Measurements from ENCODE around the gene CRACR2A.

Gene CRACR2A

GRCh38 chr12:3672113-3672509 is 80.8 kb downstream of the CRACR2A start:
- Histone ChIP-seq H3K79me2 (ENCODE audit: control insufficient read depth, insufficient read depth, low read length, poor library complexity) (no peaks in the 10 kb centered on the region), H3K14ac (ENCODE audit: low read length) (no peak overlapping the region), H4K12ac (ENCODE audit: low read depth, low read length) (no peak overlapping the region), H3K4me2 (ENCODE audit: low read length) (no peak overlapping the region), H4K8ac (ENCODE audit: low read depth, low read length) (no peak overlapping the region), H3K4me3 (ENCODE audit: low read depth, low read length) (no peak overlapping the region), H2AK5ac (ENCODE audit: low read length) (no peak overlapping the region), H3K27me3 (ENCODE audit: insufficient read depth, low read length) (no peaks in the 10 kb centered on the region), H3K27ac (ENCODE audit: low read depth, low read length) (no peak overlapping the region), H3K9me3 (ENCODE audit: insufficient read depth, low read depth, low read length) (no peaks in the 10 kb centered on the region), H2BK5ac (ENCODE audit: low read depth, low read length, poor library complexity) (no peak overlapping the region), H2BK12ac (ENCODE audit: low read length) (no peak overlapping the region), H3K79me1 (ENCODE audit: low read length) (no peaks in the 10 kb centered on the region), H3K23ac (ENCODE audit: low read length) (no peak overlapping the region), H3K4me1 (ENCODE audit: control insufficient read depth in 1 of 2, insufficient read depth in 2 of 2, low read length in 2 of 2) (peaks cover 0 to 13% of the 10 kb centered on the region in 2 experiments), H4K91ac (ENCODE audit: low read depth, low read length) (no peak overlapping the region), H2AFZ (ENCODE audit: insufficient read depth, low read length, poor library complexity) (no peak overlapping the region), H3K4ac (ENCODE audit: low read depth, low read length) (no peak overlapping the region), H3K18ac (ENCODE audit: low read length) (no peak overlapping the region), H3K9ac (ENCODE audit: low read length) (no peak overlapping the region), H3K36me3 (ENCODE audit: control insufficient read depth in 1 of 2, insufficient read depth in 2 of 2, low read length in 2 of 2) (no peaks in the 10 kb centered on the region), H2BK120ac (ENCODE audit: insufficient read depth, low read length, poor library complexity) (no peak overlapping the region)
- no CpG with 5 or more reads among the region's 2 CpGs for WGBS (ENCODE audit: extremely low coverage, insufficient coverage, insufficient read length)
- DNase-seq: no peak

- WGBS (ENCODE audit: extremely low coverage, insufficient coverage, insufficient read length): no CpG with 5 or more reads among the region's 4 CpGs
- Histone ChIP-seq H3K27me3 (ENCODE audit: insufficient read depth, low read length) (no peaks in the 10 kb centered on the region), H3K79me2 (ENCODE audit: control insufficient read depth, insufficient read depth, low read length, poor library complexity) (no peaks in the 10 kb centered on the region), H2BK5ac (ENCODE audit: low read depth, low read length, poor library complexity) (no peak overlapping the region), H3K4me3 (ENCODE audit: low read depth, low read length) (no peak overlapping the region), H4K91ac (ENCODE audit: low read depth, low read length) (no peak overlapping the region), H3K14ac (ENCODE audit: low read length) (no peak overlapping the region), H4K8ac (ENCODE audit: low read depth, low read length) (no peak overlapping the region), H3K4ac (ENCODE audit: low read depth, low read length) (no peak overlapping the region), H3K79me1 (ENCODE audit: low read length) (no peaks in the 10 kb centered on the region), H2AFZ (ENCODE audit: insufficient read depth, low read length, poor library complexity) (no peak overlapping the region), H3K36me3 (ENCODE audit: control insufficient read depth in 1 of 2, insufficient read depth in 2 of 2, low read length in 2 of 2) (no peaks in the 10 kb centered on the region), H3K4me1 (ENCODE audit: control insufficient read depth in 1 of 2, insufficient read depth in 2 of 2, low read length in 2 of 2) (peaks cover 0 to 13% of the 10 kb centered on the region in 2 experiments), H3K9me3 (ENCODE audit: insufficient read depth, low read depth, low read length) (no peaks in the 10 kb centered on the region), H3K4me2 (ENCODE audit: low read length) (peak overlapping the region; percentile 13), H3K9ac (ENCODE audit: low read length) (no peak overlapping the region), H2BK12ac (ENCODE audit: low read length) (no peak overlapping the region), H4K12ac (ENCODE audit: low read depth, low read length) (no peak overlapping the region), H2AK5ac (ENCODE audit: low read length) (no peak overlapping the region), H3K27ac (ENCODE audit: low read depth, low read length) (no peak overlapping the region), H3K18ac (ENCODE audit: low read length) (no peak overlapping the region), H3K23ac (ENCODE audit: low read length) (no peak overlapping the region), H2BK120ac (ENCODE audit: insufficient read depth, low read length, poor library complexity) (no peak overlapping the region)
- DNase-seq: peak; percentile 59 to 74
Measured at GRCh38 chr12:3671330-3672112, 81.4 kb downstream of the CRACR2A start.

GRCh38 chr12:3670083-3670620 is 82.8 kb downstream of the CRACR2A start:
- Histone ChIP-seq H3K4me2 (ENCODE audit: low read length) (no peak overlapping the region), H2AFZ (ENCODE audit: insufficient read depth, low read length, poor library complexity) (no peak overlapping the region), H2BK5ac (ENCODE audit: low read depth, low read length, poor library complexity) (no peak overlapping the region), H3K79me1 (ENCODE audit: low read length) (no peaks in the 10 kb centered on the region), H3K23ac (ENCODE audit: low read length) (no peak overlapping the region), H3K27me3 (ENCODE audit: insufficient read depth, low read length) (no peaks in the 10 kb centered on the region), H4K12ac (ENCODE audit: low read depth, low read length) (no peak overlapping the region), H3K27ac (ENCODE audit: low read depth, low read length) (no peak overlapping the region), H2BK12ac (ENCODE audit: low read length) (no peak overlapping the region), H3K14ac (ENCODE audit: low read length) (no peak overlapping the region), H2AK5ac (ENCODE audit: low read length) (no peak overlapping the region), H3K4ac (ENCODE audit: low read depth, low read length) (no peak overlapping the region), H3K9me3 (ENCODE audit: insufficient read depth, low read depth, low read length) (no peaks in the 10 kb centered on the region), H3K79me2 (ENCODE audit: control insufficient read depth, insufficient read depth, low read length, poor library complexity) (no peaks in the 10 kb centered on the region), H3K4me1 (ENCODE audit: control insufficient read depth in 1 of 2, insufficient read depth in 2 of 2, low read length in 2 of 2) (peaks cover 0 to 13% of the 10 kb centered on the region in 2 experiments), H3K36me3 (ENCODE audit: control insufficient read depth in 1 of 2, insufficient read depth in 2 of 2, low read length in 2 of 2) (no peaks in the 10 kb centered on the region), H4K8ac (ENCODE audit: low read depth, low read length) (no peak overlapping the region), H3K4me3 (ENCODE audit: low read depth, low read length) (no peak overlapping the region), H4K91ac (ENCODE audit: low read depth, low read length) (no peak overlapping the region), H2BK120ac (ENCODE audit: insufficient read depth, low read length, poor library complexity) (no peak overlapping the region), H3K18ac (ENCODE audit: low read length) (no peak overlapping the region), H3K9ac (ENCODE audit: low read length) (no peak overlapping the region)
- no CpG with 5 or more reads among the region's 5 CpGs for WGBS (ENCODE audit: extremely low coverage, insufficient coverage, insufficient read length)
- DNase-seq: no peak

GRCh38 chr12:3669594-3669993 is 83.3 kb downstream of the CRACR2A start:
- Histone ChIP-seq H2BK12ac (ENCODE audit: low read length) (no peak overlapping the region), H3K4me3 (ENCODE audit: low read depth, low read length) (no peak overlapping the region), H3K4ac (ENCODE audit: low read depth, low read length) (no peak overlapping the region), H4K12ac (ENCODE audit: low read depth, low read length) (no peak overlapping the region), H3K79me1 (ENCODE audit: low read length) (no peaks in the 10 kb centered on the region), H3K9ac (ENCODE audit: low read length) (no peak overlapping the region), H3K36me3 (ENCODE audit: control insufficient read depth in 1 of 2, insufficient read depth in 2 of 2, low read length in 2 of 2) (no peaks in the 10 kb centered on the region), H2AK5ac (ENCODE audit: low read length) (no peak overlapping the region), H2BK5ac (ENCODE audit: low read depth, low read length, poor library complexity) (no peak overlapping the region), H2BK120ac (ENCODE audit: insufficient read depth, low read length, poor library complexity) (no peak overlapping the region), H4K91ac (ENCODE audit: low read depth, low read length) (no peak overlapping the region), H3K4me1 (ENCODE audit: control insufficient read depth in 1 of 2, insufficient read depth in 2 of 2, low read length in 2 of 2) (peaks cover 0 to 13% of the 10 kb centered on the region in 2 experiments), H3K27me3 (ENCODE audit: insufficient read depth, low read length) (no peaks in the 10 kb centered on the region), H3K14ac (ENCODE audit: low read length) (no peak overlapping the region), H4K8ac (ENCODE audit: low read depth, low read length) (no peak overlapping the region), H3K4me2 (ENCODE audit: low read length) (no peak overlapping the region), H3K79me2 (ENCODE audit: control insufficient read depth, insufficient read depth, low read length, poor library complexity) (no peaks in the 10 kb centered on the region), H2AFZ (ENCODE audit: insufficient read depth, low read length, poor library complexity) (no peak overlapping the region), H3K23ac (ENCODE audit: low read length) (no peak overlapping the region), H3K9me3 (ENCODE audit: insufficient read depth, low read depth, low read length) (no peaks in the 10 kb centered on the region), H3K27ac (ENCODE audit: low read depth, low read length) (no peak overlapping the region), H3K18ac (ENCODE audit: low read length) (no peak overlapping the region)
- DNase-seq: no peak
- no CpG with 5 or more reads among the region's 4 CpGs for WGBS (ENCODE audit: extremely low coverage, insufficient coverage, insufficient read length)
